Suprapubic skin (tissue), 3 donors: ENCODE results near the gene SMG6.

Experiments used
- CTCF ChIP-seq, 2 donors: fragments of 200-600 bp in 1 of 2; fragments of 450-650 bp in 1 of 2; sonication (generic) in 1 of 2; IDR thresholded peaks; one replicate each; pipeline ENCODE4 v1.5.1; 2016 to 2019; ENCODE audit warnings: antibody characterized with exemption in 2 of 2, mild to moderate bottlenecking in 1 of 2, moderate library complexity in 1 of 2
- POLR2AphosphoS5 ChIP-seq, 3 donors: sonication (generic); formaldehyde crosslinking; IDR thresholded peaks; one replicate each; pipeline ENCODE4 v1.6.1; 2017; ENCODE audit warnings: antibody characterized with exemption in 3 of 3

GRCh38 chr17:2018716-2019510 lies 284.7 kb downstream of the SMG6 start:
- TF ChIP-seq CTCF (IDR thresholded peaks at IDR 0.05) (no peak), POLR2AphosphoS5 (IDR thresholded peaks at IDR 0.05) (no peak)
